ENCODE results near the gene WDR74.

DNA sequence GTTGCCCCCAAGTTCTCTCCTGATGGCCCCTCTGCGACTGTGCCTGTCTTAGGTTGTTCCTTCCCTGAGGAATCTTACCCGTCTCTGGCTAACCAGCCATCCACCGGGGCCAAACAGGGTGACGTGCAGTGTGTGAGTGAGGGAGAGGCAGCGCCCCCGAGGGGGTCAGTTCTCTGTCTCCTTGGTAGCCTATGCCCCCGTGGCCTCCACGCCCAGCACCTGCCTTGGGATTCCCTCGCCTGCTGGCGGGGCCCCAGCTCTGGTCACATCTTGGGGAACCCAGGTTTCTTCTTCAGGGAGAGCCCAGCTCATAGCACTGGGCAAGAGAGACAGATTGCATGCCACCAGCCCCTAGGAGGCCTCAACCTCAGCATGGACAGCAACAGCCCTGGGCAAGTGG is 39.9 kb downstream of the WDR74 start:
- TF ChIP-seq GATA3 (IDR thresholded peaks at IDR 0.05; ENCODE audit: low read depth, low read length) (no peak), GATA2 (IDR thresholded peaks at IDR 0.05; ENCODE audit: low read depth, low read length) (no peak)
